Inflammatory macrophage treated with lipopolysaccharide for 1 hour (primary cell): ENCODE data around the gene ASB6.
"Not testable (repeated sequence)": the region's sequence is repeated elsewhere in the genome, so short reads cannot be mapped to it uniquely, and the experiment has no call there.

Experiments
- DNase-seq, 2 donors: peaks; one replicate each; pipeline ENCODE4 v3.0.0-alpha.2; 2020 to 2022

The ASB6 gene

DNA sequence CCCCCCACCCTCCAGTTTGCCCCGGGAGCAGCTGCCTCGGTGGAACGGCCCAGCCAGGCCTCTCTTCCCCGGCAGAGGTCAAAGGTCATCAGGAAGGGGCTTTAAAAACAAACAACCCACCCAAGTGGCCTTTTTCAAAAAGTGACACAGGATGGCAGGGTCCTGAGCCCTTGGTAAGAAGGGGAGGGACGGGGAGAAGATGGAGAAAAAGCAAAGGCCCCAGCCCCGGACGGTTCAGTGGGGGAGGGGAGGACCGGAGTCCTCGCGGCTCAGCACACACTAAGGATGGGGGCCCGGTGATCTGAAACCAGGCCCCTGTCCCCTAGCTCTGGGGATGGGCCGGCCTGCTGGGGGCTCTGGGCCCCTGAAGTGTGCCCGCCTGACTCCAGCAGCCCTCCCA, 24.6 kb upstream of the ASB6 start:
- DNase-seq = no peak

DNA sequence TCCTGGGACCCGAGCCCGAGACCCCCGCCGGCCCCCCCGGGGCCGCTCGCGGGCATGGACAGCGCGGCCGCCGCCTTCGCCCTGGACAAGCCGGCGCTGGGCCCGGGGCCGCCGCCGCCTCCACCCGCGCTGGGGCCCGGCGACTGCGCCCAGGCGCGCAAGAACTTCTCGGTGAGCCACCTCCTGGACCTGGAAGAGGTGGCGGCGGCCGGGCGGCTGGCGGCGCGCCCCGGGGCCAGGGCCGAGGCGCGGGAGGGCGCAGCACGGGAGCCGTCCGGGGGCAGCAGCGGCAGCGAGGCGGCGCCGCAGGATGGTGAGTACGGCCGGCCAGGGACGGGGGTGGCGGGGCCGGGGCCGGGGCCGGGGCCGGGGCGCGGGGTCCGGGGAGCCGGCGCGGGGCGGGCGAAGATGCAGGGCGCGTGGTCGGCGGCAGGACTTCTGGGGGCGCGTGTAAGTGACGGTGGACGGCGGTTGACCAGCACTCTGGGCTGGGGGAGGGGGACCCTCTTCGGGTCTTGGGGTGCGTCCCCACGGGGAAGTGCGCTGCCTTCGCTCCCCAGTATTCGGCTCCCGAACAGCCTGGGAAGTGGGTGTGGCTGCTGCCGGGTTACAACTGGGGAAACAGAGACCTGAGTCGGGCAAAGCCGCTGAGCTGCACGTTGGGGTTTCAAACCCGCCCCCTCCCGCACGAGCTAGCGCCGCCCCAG, 24.0 kb upstream of the ASB6 start:
- DNase-seq = no peak

DNA sequence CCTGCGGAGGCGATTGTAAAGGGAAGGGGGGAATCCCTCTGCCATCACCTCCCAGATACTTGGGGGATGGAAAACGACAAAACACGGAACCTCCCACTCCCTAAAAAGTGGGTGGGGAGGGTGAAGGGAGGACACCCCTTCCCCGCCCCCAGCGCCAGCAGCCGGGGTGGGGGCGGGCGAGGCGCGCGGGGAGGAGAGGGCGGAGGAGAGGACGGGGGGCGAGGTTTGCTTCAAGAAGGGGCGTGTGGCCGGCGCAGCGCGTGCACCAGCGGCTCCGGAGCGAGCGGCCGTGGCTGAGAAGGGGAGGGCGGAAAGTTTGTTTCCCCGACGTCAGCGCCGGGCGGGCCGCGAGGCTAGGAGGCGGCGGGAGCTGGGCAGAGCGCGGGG, 23.4 kb upstream of the ASB6 start, which contains the start of gene PRRX2:
TSS of gene PRRX2 (plus strand) at position 259 of the 387 bp plus-strand sequence. CDS start 221 bp downstream, outside the sequence.
- DNase-seq = peak in 1 of 2 donors; percentile 21

DNA sequence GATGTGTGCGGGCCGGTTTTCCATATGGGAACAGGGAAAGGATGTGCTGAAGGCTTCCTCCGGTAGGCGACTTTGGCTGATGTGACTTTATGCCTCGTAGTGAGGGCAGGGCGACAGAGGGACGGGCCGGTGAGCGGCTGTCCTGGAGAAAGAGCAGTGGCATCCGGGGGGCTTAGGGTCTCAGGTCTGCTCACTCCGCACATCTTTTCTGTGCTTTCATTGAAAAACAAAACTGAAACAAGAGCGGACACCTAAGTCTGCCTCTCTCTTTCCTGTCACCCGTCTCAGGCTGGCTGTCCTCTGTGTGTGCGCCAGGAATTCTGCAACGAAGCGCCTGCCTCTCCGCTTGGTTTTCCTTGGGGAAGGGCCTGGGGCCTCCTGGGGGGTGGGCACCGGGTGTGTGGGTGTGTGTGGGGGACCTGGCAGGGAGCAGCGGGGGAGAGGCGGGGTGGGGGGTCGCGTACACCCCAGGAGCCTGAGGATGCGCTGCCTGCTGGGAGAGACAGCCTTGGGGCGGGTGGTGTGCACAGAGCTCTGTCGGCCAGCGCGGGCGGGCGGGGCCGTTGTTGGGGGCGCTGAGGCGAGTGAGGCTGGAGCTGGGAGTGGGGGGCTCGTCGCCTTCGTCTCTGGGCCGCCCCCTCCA, 22.9 kb upstream of the ASB6 start:
- DNase-seq = no peak

DNA sequence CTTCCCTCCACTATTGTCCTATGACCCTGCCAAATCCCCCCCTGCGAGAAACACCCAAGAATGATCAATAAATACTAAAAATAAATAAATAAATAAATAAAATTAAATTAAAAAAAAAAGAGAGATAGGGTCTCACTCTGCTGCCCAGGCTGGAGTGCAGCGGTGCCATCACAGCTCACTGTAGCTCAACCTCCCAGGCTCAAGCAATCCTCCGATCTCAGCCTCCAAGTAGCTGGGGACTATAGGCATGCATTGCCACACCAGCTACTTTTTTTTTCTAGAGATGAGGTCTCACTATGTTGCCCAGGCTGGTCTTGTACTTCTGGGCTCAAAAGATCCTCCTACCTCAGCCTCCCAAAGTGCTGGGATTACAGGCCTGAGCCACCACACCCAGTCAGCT, 20.3 kb upstream of the ASB6 start:
- DNase-seq = not testable (repeated sequence)

DNA sequence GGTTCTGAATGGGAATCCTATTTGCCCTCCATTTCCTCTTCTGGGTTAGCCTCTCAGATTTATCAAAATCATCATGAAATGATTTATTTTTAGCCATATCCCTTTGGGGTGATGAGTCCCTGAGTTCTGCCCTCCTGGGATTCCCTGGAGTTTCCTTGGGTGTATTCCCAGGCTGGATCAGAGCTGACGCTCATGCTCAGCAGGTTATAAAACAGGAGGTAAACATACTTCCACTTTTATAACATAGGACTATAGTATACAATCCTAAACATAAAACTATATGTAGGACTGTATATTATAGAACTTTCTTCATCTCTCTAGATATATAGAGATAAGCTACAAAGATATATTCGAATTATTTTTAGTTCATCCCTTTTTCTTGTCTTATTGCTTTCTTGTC, 19.1 kb upstream of the ASB6 start:
- no peak for DNase-seq

DNA sequence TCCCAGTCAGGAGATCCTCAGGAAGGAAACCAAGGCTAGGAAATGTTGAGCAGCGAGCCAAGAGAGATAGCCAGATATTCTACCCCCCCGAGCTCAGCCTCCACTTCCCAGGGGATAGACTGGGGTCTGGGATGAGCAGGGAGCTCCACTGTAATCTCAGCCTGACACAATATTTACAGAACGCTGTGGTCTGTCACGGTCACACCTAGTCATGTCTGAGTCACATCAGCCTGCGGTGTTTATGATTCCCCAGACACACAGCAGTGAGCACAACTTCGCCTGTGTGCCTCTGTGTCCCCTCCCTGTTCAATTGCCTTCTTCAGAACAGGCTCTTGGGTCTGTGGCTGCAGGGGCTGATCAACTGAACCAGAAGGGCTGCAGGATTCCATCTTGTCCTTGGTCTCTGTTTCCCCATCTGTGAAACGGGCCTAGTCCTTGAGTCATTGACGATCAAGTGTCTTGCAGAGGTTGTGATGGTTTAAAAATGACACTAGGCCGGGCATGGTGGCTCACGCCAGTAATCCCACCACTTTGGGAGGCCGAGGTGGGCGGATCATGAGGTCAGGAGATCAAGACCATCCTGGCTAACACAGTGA, 14.9 kb upstream of the ASB6 start:
- no peak for DNase-seq

DNA sequence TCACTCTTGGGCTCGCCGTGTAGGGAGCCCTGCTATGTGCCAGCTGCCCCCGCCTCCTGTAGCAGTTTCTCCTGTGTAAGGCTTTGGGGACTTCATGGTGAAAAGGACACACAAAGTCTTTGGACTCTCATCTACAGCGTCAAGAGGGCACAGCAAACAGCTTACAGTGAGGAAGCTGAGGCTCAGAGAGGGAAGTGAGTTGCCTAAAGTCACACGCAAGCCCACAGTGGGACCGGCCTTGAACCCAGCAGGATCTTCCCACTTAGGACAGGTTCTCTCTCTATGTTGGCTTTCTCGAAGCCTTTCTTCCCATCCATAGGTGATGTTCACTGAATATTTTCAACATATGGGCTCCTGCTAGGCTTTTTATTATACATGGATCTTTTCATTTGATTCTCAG, 13.7 kb upstream of the ASB6 start:
- DNase-seq = peak; percentile 18 to 37

DNA sequence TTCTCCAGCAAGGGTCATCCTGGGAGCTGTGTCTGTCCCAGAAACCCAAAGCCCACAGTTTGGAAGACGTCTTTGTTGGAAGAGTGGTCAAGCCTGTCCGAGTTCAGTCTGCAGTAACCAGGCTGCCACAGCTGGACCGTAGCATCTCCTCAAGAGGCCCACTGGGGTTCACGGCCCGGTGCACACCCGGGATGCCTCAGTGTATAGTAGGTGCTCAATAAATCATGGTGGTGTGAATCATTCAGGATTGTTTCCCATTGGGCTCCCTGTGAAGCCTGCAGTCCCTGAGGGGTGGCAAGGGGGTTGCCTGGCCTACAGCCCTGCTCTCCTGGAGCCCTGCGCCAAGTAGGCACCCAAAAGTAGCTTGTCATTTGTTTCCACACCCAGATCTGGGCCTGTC, 13.2 kb upstream of the ASB6 start:
- no peak for DNase-seq

DNA sequence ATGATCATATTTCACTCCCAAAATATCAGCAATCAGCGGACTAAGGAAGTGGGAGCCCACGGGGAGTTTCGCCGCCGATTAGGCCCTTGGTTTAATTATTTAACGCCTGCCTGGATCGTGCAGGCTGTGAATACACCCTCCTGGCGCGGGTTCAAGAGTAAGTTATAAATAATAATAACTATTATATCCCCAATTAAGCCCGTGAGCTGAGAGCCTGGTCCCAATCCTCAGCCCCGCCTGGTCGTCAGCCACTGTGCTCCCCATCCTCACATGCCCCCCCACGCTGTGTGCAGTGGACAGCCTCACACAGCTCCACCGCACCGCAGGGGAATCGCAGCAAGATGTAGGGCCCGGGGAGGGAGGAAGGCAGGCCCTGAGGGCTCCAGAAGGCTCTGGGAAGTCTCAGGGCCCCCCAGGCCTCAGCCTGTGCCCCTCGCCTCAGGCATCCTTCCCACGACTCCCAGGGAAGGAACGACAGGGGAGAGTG, 12.6 kb upstream of the ASB6 start:
- no peak for DNase-seq

DNA sequence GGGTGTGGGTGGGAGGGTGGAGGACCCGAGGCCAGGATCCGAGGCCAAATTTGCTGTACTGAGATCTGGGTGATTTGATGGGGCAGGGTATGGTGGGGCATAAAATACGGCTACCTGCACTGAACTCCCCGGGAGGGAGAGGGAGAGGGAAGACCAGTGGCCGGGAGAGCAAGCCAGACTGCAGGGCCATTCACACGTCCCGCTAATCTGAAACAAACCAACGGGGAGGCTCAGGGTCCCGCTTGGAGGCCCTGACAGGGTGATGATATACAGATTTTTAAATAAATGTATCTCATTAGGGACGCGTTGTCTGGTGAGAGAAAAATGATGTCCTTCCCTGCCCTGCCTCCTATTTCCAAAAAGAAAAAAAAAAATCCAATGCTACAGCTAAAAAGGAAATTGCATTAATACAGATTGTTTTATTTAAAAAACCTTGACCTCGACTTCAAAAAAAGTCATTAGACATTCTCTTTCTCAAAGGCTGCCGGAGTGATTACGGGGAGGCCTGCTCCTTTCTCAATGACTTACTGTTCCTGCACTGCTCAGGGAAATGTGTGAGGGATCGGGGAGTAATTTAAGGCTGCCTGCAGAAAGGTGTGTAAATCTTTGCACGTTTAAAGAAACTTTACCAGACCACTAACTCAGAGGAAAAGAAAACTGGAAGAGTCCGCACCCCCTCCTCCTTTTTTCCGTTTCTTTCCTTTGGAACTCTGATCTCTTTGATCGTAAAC, 12.0 kb upstream of the ASB6 start:
- no peak for DNase-seq

DNA sequence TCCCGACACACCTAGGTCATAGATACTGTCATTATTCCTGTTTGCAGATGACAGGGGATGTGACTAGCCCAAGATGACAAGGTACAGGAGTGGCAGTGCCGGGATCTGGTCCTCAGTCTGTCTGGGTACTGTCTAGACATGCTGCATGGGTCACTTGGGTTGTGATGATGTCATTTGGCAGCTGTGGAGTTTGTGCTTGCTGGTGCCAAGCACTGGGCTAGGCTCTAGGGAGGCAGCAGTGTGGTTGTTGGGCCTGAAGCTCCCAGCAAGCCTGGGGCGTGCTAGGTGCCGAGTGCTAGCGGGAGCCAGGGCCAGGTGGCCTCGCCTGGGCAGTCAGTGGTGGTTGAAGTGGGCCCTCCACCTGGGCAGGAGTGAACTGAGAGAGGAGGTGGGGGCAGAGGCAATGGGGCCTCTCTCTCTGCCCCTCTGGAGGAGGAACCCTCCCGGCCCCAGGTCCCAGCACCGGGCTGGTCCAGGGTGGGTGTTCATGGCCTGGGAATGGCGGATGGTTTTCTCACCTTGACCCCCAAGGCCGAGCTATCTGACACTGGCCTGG, 8.8 kb upstream of the ASB6 start:
- DNase-seq = no peak

DNA sequence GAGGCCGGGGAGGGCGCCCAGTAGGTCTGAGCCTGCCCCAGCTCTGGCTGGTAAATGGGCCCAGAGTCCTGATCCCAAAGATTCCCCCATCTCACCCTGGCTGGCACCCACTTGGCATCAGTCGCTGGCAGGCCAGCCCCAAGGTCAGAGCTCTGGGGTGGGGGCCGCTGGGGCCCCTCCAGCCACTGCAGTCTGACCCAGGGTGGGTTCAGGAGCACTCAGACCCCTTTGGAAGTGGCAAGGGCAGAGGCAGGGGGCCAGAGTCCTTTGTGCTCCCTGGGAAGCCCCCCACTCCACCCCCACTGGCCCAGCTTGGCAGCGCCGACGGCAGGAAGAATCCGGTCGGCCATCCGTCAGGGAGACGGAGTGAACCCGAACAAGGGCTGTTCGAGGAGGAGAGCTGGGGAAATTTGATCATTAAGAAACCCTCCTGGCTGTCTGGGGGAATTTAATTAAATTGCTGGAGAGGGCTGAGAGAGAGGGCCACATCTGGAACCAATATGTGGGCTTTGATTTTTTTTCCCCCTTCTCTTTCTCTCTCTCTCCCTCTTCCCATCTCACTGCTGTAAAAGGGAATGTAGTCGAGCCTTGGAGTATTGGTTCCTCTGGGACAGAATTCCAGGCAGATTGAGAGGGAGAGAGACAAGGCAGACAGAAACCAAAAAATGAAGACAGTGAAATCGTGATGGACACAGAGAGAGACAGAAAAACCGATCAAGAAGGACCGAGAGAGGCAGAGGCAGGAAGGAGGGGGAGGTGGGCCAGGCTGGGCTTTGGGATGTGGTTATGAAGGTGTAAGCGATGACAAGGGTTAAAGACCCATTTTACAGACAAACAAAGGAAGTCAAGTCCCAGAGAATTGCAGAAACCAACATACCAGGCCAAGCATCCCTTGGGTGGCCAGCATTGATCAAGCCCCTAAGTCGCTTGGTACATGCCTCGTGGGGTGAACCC, 8.1 kb upstream of the ASB6 start:
- DNase-seq = no peak

DNA sequence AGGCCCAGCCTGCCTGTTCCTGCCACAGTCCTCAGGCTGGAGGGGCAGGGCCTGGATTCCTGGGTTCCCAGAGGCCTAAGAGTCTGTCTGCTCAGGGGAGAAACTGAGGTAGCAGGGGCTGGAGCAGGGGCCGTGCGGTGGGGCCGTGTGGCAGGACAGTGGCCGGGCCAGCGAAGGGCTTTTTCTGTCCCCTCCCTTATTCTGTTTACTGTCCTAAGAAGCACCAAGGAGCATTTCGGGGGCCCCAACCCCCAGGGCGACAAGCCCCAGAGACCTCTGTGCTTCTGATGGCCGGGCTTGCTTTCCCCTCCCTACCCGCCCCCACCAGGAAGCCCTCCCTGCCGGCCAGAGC, 6.8 kb upstream of the ASB6 start:
- DNase-seq = no peak

DNA sequence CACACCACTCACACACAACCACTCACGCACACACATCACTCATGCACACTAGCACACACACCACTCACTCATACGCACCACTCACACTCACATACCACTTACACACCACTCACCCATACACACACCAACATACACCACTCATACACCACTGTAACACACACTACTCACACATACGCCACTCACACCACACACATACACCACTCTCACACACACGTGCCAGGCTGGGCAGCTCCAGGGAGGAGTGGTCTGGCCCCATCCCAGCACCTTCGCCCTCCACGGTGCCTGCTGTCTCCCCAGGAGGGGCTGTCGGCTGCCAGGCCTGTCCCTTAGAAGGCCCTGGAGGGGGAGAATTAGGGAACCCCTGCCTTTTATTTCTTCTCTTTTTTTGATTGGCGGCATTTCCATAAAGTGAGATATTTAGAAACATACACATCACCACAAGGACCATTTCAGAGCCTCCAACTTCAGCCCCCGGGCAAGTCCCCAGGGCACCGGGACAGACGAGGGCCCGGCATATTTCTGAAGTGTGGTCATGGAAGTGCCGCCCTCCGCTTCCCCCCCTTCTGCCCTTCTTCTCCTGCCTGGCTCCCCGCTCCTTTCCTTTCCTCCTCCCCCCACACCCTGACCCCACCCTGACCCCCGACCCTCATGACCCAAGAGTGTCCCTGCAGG, 6.3 kb upstream of the ASB6 start:
- no peak for DNase-seq

DNA sequence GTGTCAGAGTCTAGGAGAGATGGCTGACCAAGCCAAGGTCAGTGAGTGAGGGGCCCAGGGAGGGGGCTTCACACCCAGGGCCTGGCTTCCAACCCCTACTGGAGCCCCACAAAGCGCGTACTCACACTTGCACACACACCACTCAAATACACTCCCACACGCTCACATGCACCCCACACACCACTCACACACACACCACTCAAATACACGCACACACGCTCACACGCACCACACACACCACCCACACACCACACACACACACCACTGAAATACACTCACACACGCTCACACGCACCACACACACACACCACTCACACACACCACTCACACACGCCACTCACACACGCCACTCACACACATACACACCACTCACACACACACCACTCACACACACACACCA, 5.7 kb upstream of the ASB6 start:
- no peak for DNase-seq

DNA sequence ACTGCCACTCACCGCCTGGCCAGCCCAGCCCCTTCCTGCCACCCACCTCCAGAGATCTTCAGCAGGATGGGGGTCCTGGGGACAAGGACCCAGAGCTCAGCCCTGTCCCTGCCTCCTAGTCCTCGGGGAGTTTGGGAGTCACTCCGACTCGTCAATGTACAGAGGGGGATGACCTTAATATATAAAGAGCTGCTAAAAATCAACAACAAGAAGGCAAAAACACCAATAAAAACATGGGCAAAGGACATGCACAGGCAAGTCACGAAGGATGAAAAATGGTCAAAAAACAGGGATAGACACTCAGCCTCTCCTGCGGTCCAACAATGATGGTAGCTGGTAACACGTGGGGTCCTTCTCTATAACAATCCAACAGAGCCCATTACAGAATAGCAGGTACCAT, 4.7 kb upstream of the ASB6 start:
- no peak for DNase-seq

DNA sequence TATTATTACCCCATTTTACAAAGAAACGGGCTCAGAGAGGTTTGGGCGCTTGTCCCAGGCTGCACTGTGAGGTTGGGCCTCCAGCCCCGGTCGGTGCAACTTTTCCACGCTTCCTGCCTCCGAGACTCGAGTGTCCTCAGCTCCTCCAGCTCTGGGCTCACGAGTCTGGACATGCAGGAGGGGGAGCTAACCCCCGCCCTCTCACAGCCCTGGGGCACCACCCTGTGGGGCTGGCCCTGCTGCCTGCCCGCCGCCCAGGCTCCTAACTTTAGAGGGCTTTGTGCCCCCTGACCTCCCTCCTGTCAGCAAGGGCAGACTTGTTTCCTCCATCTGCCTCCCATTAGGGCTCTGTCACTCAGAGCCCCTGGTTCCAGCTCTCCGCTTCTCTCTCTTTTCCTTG, 4.3 kb upstream of the ASB6 start:
- DNase-seq = no peak

DNA sequence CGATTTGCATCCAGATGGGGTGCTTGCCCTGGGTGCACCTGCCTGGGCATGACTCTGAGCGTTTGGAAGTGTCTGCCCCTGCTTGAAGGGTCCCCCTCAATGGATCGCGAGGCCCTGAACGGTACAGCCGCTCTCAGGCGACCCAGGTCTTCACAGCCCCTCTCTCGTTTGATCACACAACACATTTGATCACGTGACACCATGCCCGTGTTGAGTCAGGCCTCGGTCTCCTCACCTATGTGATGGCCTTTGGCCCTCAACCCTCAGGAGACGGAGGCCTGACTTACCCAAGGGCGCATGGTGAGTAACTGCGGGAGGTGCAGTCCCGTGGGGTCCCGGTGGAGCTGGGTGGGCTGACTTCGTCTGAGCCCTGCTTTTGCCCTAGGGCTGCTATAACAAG, 3.0 kb upstream of the ASB6 start:
- DNase-seq = no peak

DNA sequence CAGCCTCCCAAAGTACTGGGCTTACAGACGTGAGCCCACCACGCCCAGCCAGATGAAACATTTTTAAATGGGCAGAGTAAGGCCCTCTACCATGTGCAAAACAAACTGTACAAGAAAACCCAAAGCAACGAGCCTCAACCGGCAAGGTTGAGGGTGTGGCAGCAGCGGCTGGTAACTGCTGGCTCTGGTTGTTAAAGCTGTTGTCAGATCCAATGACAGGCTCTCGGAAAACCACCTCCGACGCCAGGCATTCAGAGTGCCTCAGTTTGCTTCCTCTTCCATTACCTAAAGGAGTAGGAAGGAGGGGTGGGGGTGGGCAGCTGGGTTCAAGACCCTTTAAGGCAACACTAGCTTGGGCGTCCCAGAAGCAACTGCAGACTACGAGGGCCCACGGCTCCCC, 2.4 kb upstream of the ASB6 start:
- DNase-seq = no peak

DNA sequence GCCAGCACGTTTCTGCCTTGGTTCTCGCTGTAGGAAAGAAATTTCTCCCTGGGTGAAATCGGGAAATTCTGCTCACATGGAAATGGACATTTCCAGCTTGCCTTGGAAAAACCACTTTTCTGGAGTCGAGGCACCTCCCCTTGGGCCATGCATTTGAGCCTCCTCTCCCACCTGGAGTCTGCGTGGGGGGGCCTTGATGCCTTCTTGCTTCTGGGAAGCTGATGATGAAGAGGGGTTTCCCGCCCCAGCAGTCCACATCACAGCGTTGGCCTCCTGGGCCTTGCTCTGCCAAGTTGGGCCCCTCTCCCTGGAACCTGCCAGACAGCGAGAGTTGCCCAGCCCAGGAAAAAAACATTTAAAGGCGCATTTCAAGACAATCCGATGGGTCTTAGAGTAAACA, 1.8 kb upstream of the ASB6 start:
- DNase-seq = no peak
